COLO668 (cell line): ENCODE results near the gene KIAA1549.

Source experiments
- DNase-seq: peaks from one replicate; lab custom pipeline; 2025; ENCODE audit not compliant: unreplicated experiment; lab: John Stamatoyannopoulos, UW

KIAA1549 gene

DNA sequence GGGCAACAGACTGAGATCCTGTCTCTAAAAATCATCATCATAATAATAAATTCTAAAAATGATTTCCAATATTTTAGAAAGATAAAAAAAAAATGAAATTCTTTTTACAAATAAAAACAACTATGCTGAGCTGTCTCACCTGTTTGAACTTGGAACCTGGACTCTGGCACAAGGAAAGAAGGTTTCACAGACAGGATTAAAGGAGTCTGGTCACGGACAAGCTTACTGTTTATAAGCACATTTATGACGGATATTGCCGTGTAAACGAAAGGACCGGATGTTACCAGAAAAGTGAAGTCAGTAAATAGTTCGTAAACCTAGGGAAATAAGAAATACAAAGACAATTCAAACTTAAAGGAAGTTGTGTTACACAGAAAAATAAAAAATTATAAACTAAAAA, 70.2 kb downstream of the KIAA1549 start:
- no peak for DNase-seq

DNA sequence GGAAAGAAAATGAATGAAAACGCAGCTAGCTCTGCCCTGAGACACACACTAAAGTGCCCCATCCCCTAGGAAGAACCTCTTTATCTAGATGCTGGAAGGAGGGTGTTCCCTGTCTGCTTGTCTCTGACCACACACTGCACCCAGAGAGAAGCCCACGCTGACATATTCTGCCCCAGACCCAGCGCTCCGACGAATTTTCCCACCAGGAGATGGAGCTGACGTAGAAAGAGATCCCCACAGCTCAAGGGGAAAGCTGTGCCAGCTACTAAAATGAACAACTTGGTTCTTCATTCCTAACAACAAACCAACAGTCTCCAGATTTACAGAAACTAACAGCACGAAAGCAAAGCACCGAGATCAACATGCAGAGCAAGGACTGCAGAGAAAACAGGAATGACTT, 73.3 kb downstream of the KIAA1549 start:
- DNase-seq = no peak

DNA sequence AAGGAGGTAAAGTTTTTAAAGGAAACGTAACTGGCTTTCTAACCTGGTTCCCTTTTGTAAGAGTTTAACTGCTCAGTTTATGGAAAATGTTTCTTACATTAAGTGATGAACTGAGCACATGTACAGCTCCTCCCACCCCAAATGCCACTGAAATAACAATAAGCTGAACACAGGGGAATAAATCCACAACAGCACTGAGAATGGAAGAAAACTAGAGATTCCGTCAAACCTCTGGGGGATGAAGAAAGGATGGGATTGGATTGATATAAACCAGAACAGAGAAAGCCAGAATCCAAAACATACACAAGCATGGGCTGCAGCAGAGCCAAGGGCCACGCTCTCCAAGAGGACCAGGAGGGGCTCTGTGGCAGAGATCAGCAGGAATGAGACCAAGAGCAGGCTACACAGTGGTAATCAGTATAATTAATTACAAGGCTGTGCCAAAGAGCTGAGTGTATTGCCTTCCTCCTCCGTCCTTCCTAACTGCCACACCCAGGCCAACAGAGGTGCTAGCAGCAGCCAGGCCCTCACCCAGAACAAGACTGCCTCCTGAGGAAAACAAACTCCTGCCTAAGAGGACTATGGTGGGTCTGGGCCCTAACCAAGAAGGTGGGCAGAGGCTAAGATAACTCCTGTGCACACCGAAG, 73.9 kb downstream of the KIAA1549 start:
- no peak for DNase-seq

GRCh38 chr7:138903859-138904435, 77.2 kb downstream of the KIAA1549 start:
- DNase-seq = no peak

GRCh38 chr7:138903186-138903820, 77.9 kb downstream of the KIAA1549 start:
- peak; percentile 77 for DNase-seq

GRCh38 chr7:138902161-138902560, 79.0 kb downstream of the KIAA1549 start:
- no peak for DNase-seq

DNA sequence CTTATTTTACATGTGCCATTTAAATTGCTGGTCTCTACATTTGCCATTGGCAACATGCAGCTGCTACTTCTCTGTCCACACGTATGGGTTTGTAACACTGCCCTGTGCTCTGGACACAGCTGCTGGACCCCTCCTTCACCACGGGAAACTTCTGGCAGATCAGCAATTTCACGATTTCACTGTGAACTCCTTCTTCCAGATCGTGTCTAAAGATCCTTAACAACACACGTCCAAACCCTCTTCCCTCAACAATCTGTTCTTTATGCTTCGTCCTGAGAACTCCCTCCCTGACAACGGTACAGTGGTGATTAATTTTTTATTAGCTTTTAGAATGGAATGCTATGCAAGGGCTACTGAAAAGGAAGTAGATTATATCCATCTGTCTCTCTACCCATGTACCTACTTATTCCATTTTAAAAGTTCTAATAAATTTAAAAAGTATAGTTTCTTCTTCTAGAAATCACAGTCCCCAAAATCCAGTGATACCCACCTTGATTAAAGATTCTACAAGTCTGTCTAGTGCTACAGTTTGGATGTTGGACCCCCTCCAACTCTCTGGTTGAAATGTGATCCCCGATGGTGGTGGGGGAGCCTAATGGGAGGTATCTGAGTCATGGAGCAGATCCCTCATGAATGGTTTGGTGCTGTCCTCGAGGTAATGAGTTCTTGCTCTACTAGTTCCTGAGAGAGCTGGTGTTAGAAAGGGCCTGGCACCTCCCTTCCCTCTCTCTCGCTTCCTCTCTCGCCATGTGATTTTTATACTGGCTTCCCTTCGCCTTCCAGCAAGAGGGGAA, 81.0 kb downstream of the KIAA1549 start:
- DNase-seq = no peak

- no peak for DNase-seq
These were observed 82.4 kb downstream of the KIAA1549 start for GRCh38 chr7:138898802-138899201.

GRCh38 chr7:138898255-138898654, 82.9 kb downstream of the KIAA1549 start:
- no peak for DNase-seq

DNA sequence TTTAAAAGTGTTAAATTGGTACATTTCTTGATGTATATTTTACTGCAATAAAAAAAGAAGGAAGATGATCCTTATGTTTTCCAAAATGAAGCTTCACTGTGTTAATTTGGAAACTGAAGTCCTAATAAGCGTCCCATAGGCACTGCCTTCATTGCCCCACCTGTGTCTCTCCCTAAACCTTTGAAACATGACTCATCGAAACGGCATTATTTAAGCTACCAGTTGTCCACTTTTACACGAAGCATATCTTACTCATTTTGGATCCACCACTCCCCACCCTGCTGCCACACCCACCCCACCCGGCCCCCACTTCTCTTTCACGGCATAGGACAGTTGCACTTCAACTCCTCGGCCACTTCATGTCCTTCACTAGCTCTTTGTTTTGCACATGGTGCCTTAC, 85.5 kb downstream of the KIAA1549 start:
- no peak for DNase-seq

GRCh38 chr7:138893258-138893657, 87.9 kb downstream of the KIAA1549 start:
- DNase-seq = no peak

GRCh38 chr7:138892812-138893211, 88.4 kb downstream of the KIAA1549 start:
- DNase-seq = peak; percentile 36

- no peak for DNase-seq
These were observed 89.1 kb downstream of the KIAA1549 start for GRCh38 chr7:138892006-138892630.

DNA sequence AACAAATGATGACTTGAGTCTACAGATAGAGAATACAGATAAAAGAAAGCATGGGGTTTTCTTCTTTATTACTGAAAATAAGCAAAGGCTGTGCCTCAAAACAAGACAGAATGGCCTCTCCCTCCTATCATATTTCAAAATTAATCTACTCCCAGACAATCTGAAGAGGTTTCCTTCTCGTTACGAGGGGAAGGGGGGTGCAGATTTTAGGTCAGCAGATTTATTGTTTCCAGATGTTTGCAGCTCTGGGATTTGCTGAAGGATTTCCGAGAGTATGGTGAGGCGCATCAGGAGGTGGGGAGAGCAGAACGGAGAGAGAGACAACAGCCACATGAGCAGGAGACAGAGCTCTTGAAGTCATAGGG, 89.8 kb downstream of the KIAA1549 start:
- DNase-seq = no peak

GRCh38 chr7:138890499-138891445, 90.4 kb downstream of the KIAA1549 start:
- peak; percentile 82 for DNase-seq

DNA sequence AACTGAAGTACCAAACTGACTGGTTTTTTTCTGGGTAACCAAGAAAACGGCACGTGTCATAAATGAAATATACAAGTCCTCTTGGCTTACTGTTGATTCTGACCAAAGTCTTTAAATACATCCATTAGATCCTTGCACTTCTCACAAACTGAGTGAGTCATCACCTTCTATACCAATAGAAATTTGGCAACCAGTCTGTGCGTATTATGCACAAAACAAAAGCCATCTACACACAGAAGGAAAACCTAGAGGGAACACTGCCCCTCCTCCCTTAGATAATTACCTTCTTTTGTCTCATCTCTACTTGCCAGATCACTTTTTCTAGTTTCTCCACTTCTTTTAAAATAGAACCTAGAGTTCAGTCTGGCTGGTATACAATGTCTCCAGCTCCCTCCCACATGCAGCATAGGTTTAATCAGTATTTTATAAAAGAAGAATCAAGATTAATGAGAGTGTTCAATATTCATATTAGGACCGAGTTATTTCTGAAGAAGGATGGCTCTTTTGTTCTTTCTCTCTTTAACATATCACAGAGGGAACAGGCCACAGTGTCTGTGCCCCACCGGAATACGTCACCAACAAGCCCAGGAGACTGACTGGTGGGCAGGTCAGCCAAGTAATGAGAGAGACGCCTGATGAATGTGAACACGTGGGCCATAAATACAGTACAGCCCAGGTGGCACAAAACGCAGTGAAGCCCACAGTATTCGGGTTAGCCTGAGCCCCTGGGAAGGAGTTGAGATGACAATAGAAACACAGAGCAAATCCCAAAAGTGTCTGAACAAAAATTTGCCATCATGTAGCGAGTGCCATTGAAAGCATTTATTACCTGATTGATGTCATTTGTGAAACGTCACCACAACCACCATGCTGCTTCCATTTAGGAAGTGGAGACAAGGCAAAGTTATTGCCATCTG, 91.3 kb downstream of the KIAA1549 start:
- DNase-seq = peak; percentile 42

GRCh38 chr7:138887872-138888656, 93.1 kb downstream of the KIAA1549 start:
- peak; percentile 19 for DNase-seq

DNA sequence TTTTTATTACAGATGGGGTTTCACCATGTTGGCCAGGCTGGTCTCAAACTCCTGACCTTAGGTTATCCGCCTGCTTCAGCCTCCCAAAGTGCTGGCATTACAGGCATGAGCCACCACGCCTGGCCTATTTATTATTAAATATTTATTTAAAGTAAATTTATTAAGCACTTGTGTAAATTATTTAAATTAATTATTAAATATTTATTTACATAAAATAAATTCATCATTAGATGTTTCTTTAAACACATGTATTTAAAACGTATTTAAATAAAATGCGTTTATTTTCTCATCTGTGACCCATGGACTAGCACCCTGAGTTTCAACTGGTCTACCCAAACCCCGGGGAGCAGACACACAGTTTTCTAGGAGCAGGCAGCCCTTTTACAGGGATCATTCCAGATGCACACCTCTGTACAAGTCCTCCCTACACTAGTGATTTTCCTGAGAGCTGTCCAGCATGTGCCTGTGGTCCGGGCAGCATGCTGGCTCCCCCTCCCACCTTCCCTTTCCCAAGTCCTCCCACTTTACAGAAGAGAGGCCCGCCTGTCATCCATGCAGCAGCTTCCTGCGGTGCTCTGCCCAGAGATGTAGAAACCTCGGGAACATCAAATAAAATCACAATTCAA, 94.0 kb downstream of the KIAA1549 start:
- no peak for DNase-seq
